Hematopoietic multipotent progenitor cell (in vitro differentiated cells): ENCODE results near the gene CCM2. TPM values are rescaled to one million over a fixed set of nuclear protein-coding genes. Genes with fewer than 3 reads are reported as not detected.
"Not testable (repeated sequence)": the region's sequence is repeated elsewhere in the genome, so short reads cannot be mapped to it uniquely, and the experiment has no call there.

Experiments
- DNase-seq, 3 donors: peaks; one replicate each; pipeline ENCODE4 v3.0.0-alpha.2; 2011 to 2015; ENCODE audit warnings: low read depth in 2 of 3, low spot score in 2 of 3
- total RNA-seq: library from RNA; depleted of rRNA; stranded (reverse); fragments of >200 nt; gene quantifications from one replicate; pipeline ENCODE4 v1.2.3, GENCODE V29; 2012

Gene CCM2
- total RNA-seq, 1 donor = 143 TPM

- DNase-seq = peak in 1 of 3 donors; percentile 32
Observed at GRCh38 chr7:44995555-44996493, 4.2 kb upstream of the CCM2 start.

GRCh38 chr7:44998153-44998871 is 1.7 kb upstream of the CCM2 start:
- no peak for DNase-seq

- DNase-seq = peak; percentile 93 to 100 (median 99)
Observed at GRCh38 chr7:44999245-45000092, 532 bp upstream of the CCM2 start.

GRCh38 chr7:45001138-45001694 is 1.2 kb downstream of the CCM2 start:
- peak in 1 of 3 donors; percentile 28 for DNase-seq

- no peak for DNase-seq
Observed at GRCh38 chr7:45001826-45002225, 1.8 kb downstream of the CCM2 start.

GRCh38 chr7:45003789-45004188 is 3.8 kb downstream of the CCM2 start:
- no peak for DNase-seq

GRCh38 chr7:45007106-45007505 is 7.1 kb downstream of the CCM2 start:
- DNase-seq = no peak

GRCh38 chr7:45007571-45008328 is 7.7 kb downstream of the CCM2 start:
- DNase-seq = no peak

GRCh38 chr7:45013465-45013967 is 13.5 kb downstream of the CCM2 start:
- DNase-seq = no peak

- no peak for DNase-seq
Observed at GRCh38 chr7:45015313-45015712, 15.3 kb downstream of the CCM2 start.

- no peak for DNase-seq
Observed at GRCh38 chr7:45017253-45017652, 17.3 kb downstream of the CCM2 start.

GRCh38 chr7:45020915-45021314 is 20.9 kb downstream of the CCM2 start:
- no peak for DNase-seq

- DNase-seq = peak in 2 of 3 donors; percentile 36 to 68
Observed at GRCh38 chr7:45021604-45022296, 21.7 kb downstream of the CCM2 start.

- no peak for DNase-seq
Observed at GRCh38 chr7:45024126-45024744, 24.2 kb downstream of the CCM2 start.

- DNase-seq = not testable (repeated sequence)
Observed at GRCh38 chr7:45025473-45025872, 25.5 kb downstream of the CCM2 start.

- no peak for DNase-seq
Observed at GRCh38 chr7:45026013-45026412, 26.0 kb downstream of the CCM2 start.

- DNase-seq = peak in 2 of 3 donors; percentile 82 to 86
Observed at GRCh38 chr7:45026984-45027773, 27.2 kb downstream of the CCM2 start.

- DNase-seq = no peak
Observed at GRCh38 chr7:45027774-45028114, 27.7 kb downstream of the CCM2 start.
